WTC11 (cell line): ENCODE measurements around the gene EIF3K. TPM values are rescaled to one million over a fixed set of nuclear protein-coding genes. Genes with fewer than 3 reads are reported as not detected.
A peak's percentile ranks its signal among the peaks of the same experiment; 100 is the strongest.

Source experiments
- ATAC-seq: fragments of 200-7000 bp; cut with Tn5 transposase; 2 replicates; pipeline ENCODE4 v1.10.0; 2021; ENCODE audit warnings: mild to moderate bottlenecking, moderate library complexity
- CTCF ChIA-PET: fragments of 300-600 bp; sonication (Branson Sonifier 250); formaldehyde crosslinking; loops from one replicate; lab custom pipeline; 2021; ENCODE audit warnings: antibody characterized with exemption; lab: Charles Lee
- POLR2A ChIA-PET: fragments of 350-600 bp; sonication (Branson Sonifier 250); formaldehyde crosslinking; loops from one replicate; lab custom pipeline; 2021; ENCODE audit warnings: antibody characterized with exemption; lab: Charles Lee
- DNase-seq: peaks from one replicate; pipeline ENCODE4 v3.0.0; 2021; ENCODE audit warnings: low spot score
- H3K27ac Mint-ChIP-seq: 2 replicates; pipeline ENCODE4 v1.8.0; 2021; ENCODE audit warnings: mixed read lengths
- H3K27me3 Mint-ChIP-seq: 2 replicates; pipeline ENCODE4 v1.8.0; 2021; ENCODE audit warnings: low read depth, mild to moderate bottlenecking, moderate library complexity, mixed read lengths
- H3K36me3 Mint-ChIP-seq: 2 replicates; pipeline ENCODE4 v1.8.0; 2021; ENCODE audit warnings: mixed read lengths
- H3K4me1 Mint-ChIP-seq: 2 replicates; pipeline ENCODE4 v1.8.0; 2022; ENCODE audit warnings: mixed read lengths
- H3K4me3 Mint-ChIP-seq: 2 replicates; pipeline ENCODE4 v1.8.0; 2021; ENCODE audit warnings: mild to moderate bottlenecking, moderate library complexity, mixed read lengths
- H3K9me3 Mint-ChIP-seq: 2 replicates; pipeline ENCODE4 v1.8.0; 2021; ENCODE audit warnings: mixed read lengths
- CREM ChIP-seq: sonication (generic); formaldehyde crosslinking; IDR thresholded peaks from 2 replicates; pipeline ENCODE4 v1.8.1; 2022; ENCODE audit warnings: mild to moderate bottlenecking, missing genetic modification reagents, moderate library complexity
- ELF4 ChIP-seq: sonication (generic); formaldehyde crosslinking; IDR thresholded peaks from 2 replicates; pipeline ENCODE4 v1.8.1; 2022; ENCODE audit warnings: low read depth, mild to moderate bottlenecking, moderate library complexity, missing genetic modification reagents
- FOXP4 ChIP-seq: sonication (generic); formaldehyde crosslinking; IDR thresholded peaks from 2 replicates; pipeline ENCODE4 v1.8.0; 2022; ENCODE audit warnings: mild to moderate bottlenecking, missing genetic modification reagents
- GABPB1 ChIP-seq: sonication (generic); formaldehyde crosslinking; IDR thresholded peaks from 2 replicates; pipeline ENCODE4 v1.8.1; 2023; ENCODE audit warnings: mild to moderate bottlenecking, missing genetic modification reagents
- GTF2I ChIP-seq: fragments of 250-450 bp; sonication (Bioruptor Pico); conservative IDR thresholded peaks from 2 replicates; pipeline ENCODE4 v1.4.0; 2021; ENCODE audit warnings: mild to moderate bottlenecking
- HMGXB4 ChIP-seq: sonication (generic); formaldehyde crosslinking; IDR thresholded peaks from 2 replicates; pipeline ENCODE4 v1.8.1; 2023; ENCODE audit warnings: mild to moderate bottlenecking, moderate library complexity, missing genetic modification reagents
- NFE2L1 ChIP-seq: sonication (generic); formaldehyde crosslinking; IDR thresholded peaks from 2 replicates; pipeline ENCODE4 v1.8.1; 2023; ENCODE audit warnings: missing genetic modification reagents
- NFYB ChIP-seq: sonication (generic); formaldehyde crosslinking; conservative IDR thresholded peaks from 2 replicates; pipeline ENCODE4 v1.8.0; 2022; ENCODE audit warnings: low read depth, missing genetic modification reagents
- STAT6 ChIP-seq: sonication (generic); formaldehyde crosslinking; conservative IDR thresholded peaks from 2 replicates; pipeline ENCODE4 v1.8.1; 2023; ENCODE audit warnings: mild to moderate bottlenecking, low read depth, missing genetic modification reagents, moderate library complexity
- TEAD1 ChIP-seq: sonication (generic); formaldehyde crosslinking; IDR thresholded peaks from 2 replicates; pipeline ENCODE4 v1.8.0; 2022; ENCODE audit warnings: mild to moderate bottlenecking, missing genetic modification reagents
- TP53 ChIP-seq: sonication (generic); formaldehyde crosslinking; IDR thresholded peaks from 2 replicates; pipeline ENCODE4 v1.8.1; 2023; ENCODE audit warnings: mild to moderate bottlenecking, missing genetic modification reagents
- USF1 ChIP-seq: sonication (generic); formaldehyde crosslinking; IDR thresholded peaks from 2 replicates; pipeline ENCODE4 v1.8.0; 2022; ENCODE audit warnings: mild to moderate bottlenecking, missing genetic modification reagents
- USF2 ChIP-seq: sonication (generic); formaldehyde crosslinking; IDR thresholded peaks from 2 replicates; pipeline ENCODE4 v1.8.1; 2023; ENCODE audit warnings: mild to moderate bottlenecking, missing genetic modification reagents, moderate library complexity
- ZNF263 ChIP-seq: sonication (generic); formaldehyde crosslinking; IDR thresholded peaks from 2 replicates; pipeline ENCODE4 v1.8.1; 2022; ENCODE audit warnings: low read depth, mild to moderate bottlenecking, moderate library complexity, missing genetic modification reagents
- ZNF532 ChIP-seq: fragments of 250-450 bp; sonication (Bioruptor Pico); IDR thresholded peaks from 2 replicates; pipeline ENCODE4 v1.9.0; 2021; ENCODE audit warnings: mild to moderate bottlenecking, borderline replicate concordance
- ZNF671 ChIP-seq: fragments of 250-450 bp; sonication (Bioruptor Pico); IDR thresholded peaks from 2 replicates; pipeline ENCODE4 v1.8.0; 2021; ENCODE audit warnings: mild to moderate bottlenecking
- total RNA-seq: library from RNA; stranded (reverse); gene quantifications from 3 replicates; pipeline ENCODE4 v1.2.3, GENCODE V29; 2021

The EIF3K gene
- total RNA-seq, 1 experiment from 2014 or later: 416 TPM

- TF ChIP-seq USF2 (CRISPR knock-in tag) (peak; percentile 99), CREM (CRISPR knock-in tag) (peak; percentile 90; the same call in 1 of the 2 replicates), FOXP4 (peak; percentile 72; the same call in 1 of the 2 replicates)
Observed at GRCh38 chr19:38618590-38619360, at the start of gene EIF3K (continued).

- Mint-ChIP-seq H3K27ac (no peak overlapping the region), H3K36me3 (no peaks in the 10 kb centered on the region), H3K4me1 (no peaks in the 10 kb centered on the region), H3K27me3 (no peaks in the 10 kb centered on the region; the same call in 1 of the 2 replicates), H3K4me3 (no peak overlapping the region)
- ChIA-PET POLR2A (interaction anchor here (0.6 kb wide), 1 partner anchor 913 kb away, joined by 4 read pairs; no protein-coding TSS in a partner anchor), CTCF (no interaction called here)
- ATAC-seq (no peak), DNase-seq (no peak)
- TF ChIP-seq ELF4 (CRISPR knock-in tag): no peak
- no peak for TF ChIP-seq CREM (CRISPR knock-in tag)
- TF ChIP-seq, all 79 proteins: peak for 0
- no peaks in the 10 kb centered on the region for H3K9me3 Mint-ChIP-seq
Observed at GRCh38 chr19:38569368-38569983, 49.5 kb upstream of the EIF3K start.

- no peaks in the 10 kb centered on the region for H3K9me3 Mint-ChIP-seq
- DNase-seq (no peak), ATAC-seq (peak; percentile 32; the same call in 1 of the 2 replicates)
- no peak overlapping the region for H3K27ac Mint-ChIP-seq
- ChIA-PET CTCF (interaction anchor here (0.5 kb wide), 1 partner anchor 154 kb away, joined by 4 read pairs; no protein-coding TSS in a partner anchor), POLR2A (no interaction called here)
- TF ChIP-seq GABPB1 (CRISPR knock-in tag): no peak
- H3K4me3 Mint-ChIP-seq: no peak overlapping the region
- no peaks in the 10 kb centered on the region for H3K4me1 Mint-ChIP-seq
- H3K36me3 Mint-ChIP-seq: no peaks in the 10 kb centered on the region
- no peaks in the 10 kb centered on the region for H3K27me3 Mint-ChIP-seq
Observed at GRCh38 chr19:38571682-38572081, 47.3 kb upstream of the EIF3K start.

GRCh38 chr19:38577826-38578225, 41.2 kb upstream of the EIF3K start:
- CTCF ChIA-PET: no interaction called here
- H3K36me3 Mint-ChIP-seq: peaks cover 4% of the 10 kb centered on the region; the same call in 1 of the 2 replicates
- TF ChIP-seq STAT6 (CRISPR knock-in tag) (no peak), HMGXB4 (CRISPR knock-in tag) (no peak), GTF2I (CRISPR knock-in tag) (no peak), ZNF263 (CRISPR knock-in tag) (no peak), NFYB (CRISPR knock-in tag) (no peak), USF1 (CRISPR knock-in tag) (no peak), TEAD1 (CRISPR knock-in tag) (no peak), NFE2L1 (no peak), ZNF532 (CRISPR knock-in tag) (no peak), ZNF671 (no peak), TP53 (no peak)

More at GRCh38 chr19:38577826-38578225, 41.2 kb upstream of the EIF3K start:
- DNase-seq: no peak
- Mint-ChIP-seq H3K27me3 (no peaks in the 10 kb centered on the region), H3K4me3 (no peak overlapping the region), H3K27ac (no peak overlapping the region), H3K4me1 (no peaks in the 10 kb centered on the region), H3K9me3 (no peaks in the 10 kb centered on the region)
- no peak for ATAC-seq
- POLR2A ChIA-PET: no interaction called here
